Hematopoietic multipotent progenitor cell treated with erythropoietin and hydrocortisone succinate and interleukin-3 and kit ligand, for 15 days (in vitro differentiated cells): ENCODE measurements around the gene DSCAM.
"Not testable (repeated sequence)": the region's sequence is repeated elsewhere in the genome, so short reads cannot be mapped to it uniquely, and the experiment has no call there.

Experiments used
- DNase-seq: peaks from one replicate; pipeline ENCODE4 v3.0.0-alpha.2; 2015; ENCODE audit warnings: low spot score

Gene DSCAM, protein sequence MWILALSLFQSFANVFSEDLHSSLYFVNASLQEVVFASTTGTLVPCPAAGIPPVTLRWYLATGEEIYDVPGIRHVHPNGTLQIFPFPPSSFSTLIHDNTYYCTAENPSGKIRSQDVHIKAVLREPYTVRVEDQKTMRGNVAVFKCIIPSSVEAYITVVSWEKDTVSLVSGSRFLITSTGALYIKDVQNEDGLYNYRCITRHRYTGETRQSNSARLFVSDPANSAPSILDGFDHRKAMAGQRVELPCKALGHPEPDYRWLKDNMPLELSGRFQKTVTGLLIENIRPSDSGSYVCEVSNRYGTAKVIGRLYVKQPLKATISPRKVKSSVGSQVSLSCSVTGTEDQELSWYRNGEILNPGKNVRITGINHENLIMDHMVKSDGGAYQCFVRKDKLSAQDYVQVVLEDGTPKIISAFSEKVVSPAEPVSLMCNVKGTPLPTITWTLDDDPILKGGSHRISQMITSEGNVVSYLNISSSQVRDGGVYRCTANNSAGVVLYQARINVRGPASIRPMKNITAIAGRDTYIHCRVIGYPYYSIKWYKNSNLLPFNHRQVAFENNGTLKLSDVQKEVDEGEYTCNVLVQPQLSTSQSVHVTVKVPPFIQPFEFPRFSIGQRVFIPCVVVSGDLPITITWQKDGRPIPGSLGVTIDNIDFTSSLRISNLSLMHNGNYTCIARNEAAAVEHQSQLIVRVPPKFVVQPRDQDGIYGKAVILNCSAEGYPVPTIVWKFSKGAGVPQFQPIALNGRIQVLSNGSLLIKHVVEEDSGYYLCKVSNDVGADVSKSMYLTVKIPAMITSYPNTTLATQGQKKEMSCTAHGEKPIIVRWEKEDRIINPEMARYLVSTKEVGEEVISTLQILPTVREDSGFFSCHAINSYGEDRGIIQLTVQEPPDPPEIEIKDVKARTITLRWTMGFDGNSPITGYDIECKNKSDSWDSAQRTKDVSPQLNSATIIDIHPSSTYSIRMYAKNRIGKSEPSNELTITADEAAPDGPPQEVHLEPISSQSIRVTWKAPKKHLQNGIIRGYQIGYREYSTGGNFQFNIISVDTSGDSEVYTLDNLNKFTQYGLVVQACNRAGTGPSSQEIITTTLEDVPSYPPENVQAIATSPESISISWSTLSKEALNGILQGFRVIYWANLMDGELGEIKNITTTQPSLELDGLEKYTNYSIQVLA (N-terminal part only)

GRCh38 chr21:40846587-40847411 is at the start of gene DSCAM:
Gene DSCAM, minus strand, starts transcription at chr21:40847158. Its CDS starts 497 bp downstream, at chr21:40846661.
- no peak for DNase-seq

GRCh38 chr21:40895697-40896096 is 48.7 kb upstream of the DSCAM start:
- not testable (repeated sequence) for DNase-seq

DNA sequence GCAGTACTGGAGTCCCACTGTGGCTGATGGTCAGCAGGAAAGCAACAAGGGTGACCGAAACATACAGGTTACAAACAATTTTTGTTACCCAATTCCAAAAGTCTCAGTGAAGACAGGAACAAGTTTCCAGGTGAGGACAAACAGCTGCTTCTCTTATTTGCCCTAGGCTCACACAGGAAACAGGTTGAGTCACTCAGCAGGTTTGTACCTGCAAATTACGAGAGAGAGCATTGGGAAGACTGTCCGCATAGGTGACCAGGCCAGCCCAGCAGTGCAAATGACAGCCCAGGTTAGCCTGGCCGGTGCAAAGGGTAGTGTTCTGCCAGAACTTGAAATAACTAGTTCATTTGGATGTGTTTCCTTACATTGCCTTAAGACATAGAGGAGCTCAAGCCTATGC is 40.0 kb upstream of the DSCAM start:
- DNase-seq: no peak

- no peak for DNase-seq
Observed at GRCh38 chr21:40886006-40886405, 39.0 kb upstream of the DSCAM start.

GRCh38 chr21:40882192-40882915 is 35.4 kb upstream of the DSCAM start:
- no peak for DNase-seq

DNA sequence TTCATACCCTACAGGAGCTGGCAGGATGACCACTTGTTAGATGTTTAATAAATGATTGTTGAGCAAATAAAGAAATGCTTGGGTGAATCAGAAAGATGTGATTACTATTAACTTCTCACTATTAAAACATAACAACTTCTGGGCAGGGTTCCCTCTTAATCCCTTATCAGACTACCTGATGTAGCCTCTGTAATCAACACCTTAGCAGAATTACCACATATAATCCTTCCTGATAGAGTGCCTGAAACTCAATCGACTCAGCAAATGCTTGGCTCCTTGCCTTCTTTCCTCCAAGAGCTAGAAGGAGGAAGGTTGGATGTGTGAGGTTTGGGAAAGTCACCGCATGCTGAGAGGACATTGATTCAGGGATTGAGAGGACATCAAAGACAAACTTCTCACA is 34.8 kb upstream of the DSCAM start:
- no peak for DNase-seq

DNA sequence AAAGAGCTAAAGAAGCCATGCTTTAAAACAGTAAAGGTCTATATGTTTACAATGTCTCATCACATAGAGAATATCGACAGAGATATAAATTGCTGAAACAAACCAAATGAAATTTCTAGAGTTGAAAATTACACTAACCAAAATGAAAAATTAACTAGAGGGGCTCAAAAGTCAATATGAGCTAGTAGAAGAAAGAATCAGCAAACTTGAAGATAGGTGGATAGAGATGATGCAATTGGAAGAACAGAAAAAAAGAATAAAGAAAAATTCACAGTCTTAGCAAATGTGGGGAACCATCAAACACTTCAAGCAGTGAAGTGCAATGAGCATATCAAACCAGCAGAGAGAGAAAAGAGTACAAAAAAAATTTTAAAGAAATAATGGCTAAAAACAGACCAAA is 24.1 kb upstream of the DSCAM start:
- no peak for DNase-seq

- no peak for DNase-seq
Observed at GRCh38 chr21:40863839-40864238, 16.9 kb upstream of the DSCAM start.

GRCh38 chr21:40858517-40858916 is 11.6 kb upstream of the DSCAM start:
- DNase-seq: no peak

DNA sequence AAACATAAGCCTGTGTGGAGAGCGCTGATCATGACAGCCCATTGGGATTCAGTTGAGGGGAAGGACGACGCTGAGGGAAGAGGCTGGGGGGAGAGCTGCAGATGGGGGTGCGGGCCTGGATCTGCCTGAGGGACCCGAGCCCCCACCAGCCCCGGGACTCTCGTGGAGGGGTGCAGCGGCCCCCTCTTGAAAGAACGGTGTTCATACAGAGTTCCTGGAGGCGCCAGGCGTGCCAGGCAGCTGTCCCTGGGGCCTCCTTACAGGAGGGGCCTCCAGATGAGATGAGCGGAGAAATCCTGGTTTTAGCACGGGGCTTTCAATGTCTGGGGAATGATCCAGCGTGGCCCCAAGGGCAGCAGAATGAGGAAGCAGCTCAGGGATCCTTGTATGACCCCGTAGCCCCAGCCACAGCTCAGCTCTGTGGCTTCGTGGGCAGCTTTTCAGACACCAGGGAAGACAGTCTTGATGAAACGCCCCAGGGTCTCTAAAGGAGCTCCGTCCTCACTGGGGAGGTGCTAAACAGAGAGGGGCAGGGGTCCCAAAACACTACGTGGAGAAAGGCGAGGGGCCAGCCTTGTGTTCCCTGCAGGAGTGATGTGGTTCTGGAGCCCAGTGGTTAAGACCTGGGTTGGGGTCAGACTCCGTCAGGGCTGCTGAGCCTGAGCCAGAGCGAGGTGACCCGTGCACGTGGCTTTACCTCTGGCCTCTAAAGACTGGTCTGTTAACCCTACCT is 7.2 kb upstream of the DSCAM start:
- DNase-seq: no peak

DNA sequence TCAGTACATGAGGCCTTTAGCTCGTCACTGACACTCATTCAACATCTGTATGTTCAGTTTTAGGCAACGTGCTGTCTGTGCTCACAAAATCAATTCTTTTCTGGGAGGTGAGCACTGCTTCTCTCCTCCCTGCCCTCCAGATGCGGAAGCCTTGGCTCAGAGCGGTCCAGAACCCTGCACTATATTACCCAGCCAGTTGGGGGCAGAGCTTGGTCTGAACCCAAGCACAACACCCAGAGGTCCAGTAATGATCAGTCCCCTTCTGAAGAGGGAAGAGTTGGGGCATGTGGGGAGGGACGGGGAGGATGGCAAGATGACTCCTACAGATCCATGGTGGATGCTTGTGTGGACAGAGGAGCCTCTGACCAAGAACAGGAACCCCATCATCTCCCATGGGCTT is 5.6 kb upstream of the DSCAM start:
- no peak for DNase-seq

DNA sequence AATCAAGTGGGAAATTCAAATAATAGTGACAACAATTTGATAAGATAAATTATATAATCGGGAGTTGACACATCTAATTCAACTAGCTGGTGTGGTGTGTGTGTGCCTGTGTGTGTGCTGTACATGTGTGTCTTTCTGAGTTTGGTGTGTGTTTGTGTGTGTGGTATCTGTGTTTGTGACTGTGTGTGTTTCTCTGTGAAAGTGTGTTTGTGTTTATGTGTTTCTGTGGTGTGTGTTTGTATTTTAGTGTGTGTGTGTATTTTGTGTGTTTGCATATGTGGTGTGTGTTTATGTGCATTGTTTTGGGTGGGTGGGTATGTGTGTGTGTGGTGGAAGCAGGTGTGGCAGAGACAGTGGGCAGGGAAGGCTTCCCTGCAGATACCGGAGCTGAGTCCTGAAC is 4.8 kb upstream of the DSCAM start:
- DNase-seq: no peak

DNA sequence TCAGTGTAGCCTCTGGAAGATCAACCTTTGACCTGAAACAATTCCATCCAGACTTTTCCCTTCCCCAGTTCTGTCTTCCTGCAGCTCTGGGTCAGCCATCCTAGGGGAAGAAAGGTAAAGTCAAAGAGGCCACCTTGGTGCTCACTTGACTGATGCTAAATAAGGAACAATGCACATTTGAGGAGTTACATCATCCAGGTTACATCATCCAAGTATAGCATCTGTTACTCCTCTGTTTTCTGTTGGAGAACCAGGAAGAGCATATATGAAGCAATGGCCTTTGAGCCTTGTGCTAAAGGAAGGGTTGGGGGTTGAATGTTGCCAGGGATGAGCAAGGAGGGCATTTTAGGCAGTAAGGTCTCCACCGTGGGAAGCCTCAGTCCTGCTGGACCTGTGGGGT is 3.1 kb upstream of the DSCAM start:
- no peak for DNase-seq

- no peak for DNase-seq
Observed at GRCh38 chr21:40847951-40848350, 993 bp upstream of the DSCAM start.

DNA sequence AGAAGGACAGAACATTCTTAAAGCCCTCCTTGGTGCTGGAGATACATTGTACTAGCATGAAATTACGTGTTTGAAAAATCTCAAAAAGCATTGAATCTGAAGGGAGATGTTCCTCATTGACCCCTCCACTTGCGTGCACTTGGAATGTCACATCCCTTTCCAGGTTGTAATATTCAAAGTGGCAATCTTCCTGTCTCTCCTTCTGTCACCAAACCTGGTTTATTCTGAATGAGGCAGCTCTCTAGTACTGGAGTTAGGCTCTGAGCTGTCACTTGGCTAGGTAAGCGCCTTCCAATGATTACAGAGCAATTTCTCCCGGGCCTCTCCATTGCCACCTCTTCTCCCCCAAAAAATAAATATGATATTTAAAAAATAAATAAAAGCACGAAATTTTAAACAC is 855 bp downstream of the DSCAM start:
- no peak for DNase-seq

DNA sequence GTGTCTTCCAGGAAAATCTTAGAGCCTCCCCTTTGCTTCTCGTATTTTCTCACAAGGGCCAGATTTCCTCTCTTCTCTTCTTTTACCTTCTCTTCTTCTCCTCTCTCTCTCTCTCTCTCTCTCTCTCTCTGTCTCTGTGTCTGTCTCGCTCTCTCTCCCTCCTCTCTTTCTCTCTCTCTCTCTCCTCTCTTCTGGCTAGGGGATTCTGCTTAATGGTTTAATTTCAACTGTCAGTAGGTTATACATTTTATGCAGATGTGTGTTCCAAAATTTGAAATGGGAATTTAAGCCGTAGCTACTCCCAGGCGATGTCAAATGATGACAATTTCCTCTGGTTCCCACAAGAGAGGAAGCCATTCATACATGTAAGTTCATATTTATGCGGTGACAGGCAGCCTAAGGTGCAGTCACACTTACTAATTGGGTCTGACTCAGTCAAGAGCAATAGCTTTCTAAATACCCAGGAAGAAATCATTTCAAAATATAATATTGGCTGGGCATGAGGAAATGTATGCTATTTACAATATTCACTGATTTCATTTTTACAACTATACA is 1.4 kb downstream of the DSCAM start:
- no peak for DNase-seq

GRCh38 chr21:40844935-40845334 is 2.0 kb downstream of the DSCAM start:
- DNase-seq: no peak

- no peak for DNase-seq
Observed at GRCh38 chr21:40842197-40842552, 4.8 kb downstream of the DSCAM start.

- no peak for DNase-seq
Observed at GRCh38 chr21:40841524-40842196, 5.3 kb downstream of the DSCAM start.
